ENCODE measurements around the gene BCL7C. TPM values are rescaled to one million over a fixed set of nuclear protein-coding genes. Genes with fewer than 3 reads are reported as not detected.
"Not testable (repeated sequence)": the region's sequence is repeated elsewhere in the genome, so short reads cannot be mapped to it uniquely, and the experiment has no call there.

BCL7C gene
- polyA plus RNA-seq, 3 donors = 35.8 to 40.7 (median 39.3) TPM

DNA sequence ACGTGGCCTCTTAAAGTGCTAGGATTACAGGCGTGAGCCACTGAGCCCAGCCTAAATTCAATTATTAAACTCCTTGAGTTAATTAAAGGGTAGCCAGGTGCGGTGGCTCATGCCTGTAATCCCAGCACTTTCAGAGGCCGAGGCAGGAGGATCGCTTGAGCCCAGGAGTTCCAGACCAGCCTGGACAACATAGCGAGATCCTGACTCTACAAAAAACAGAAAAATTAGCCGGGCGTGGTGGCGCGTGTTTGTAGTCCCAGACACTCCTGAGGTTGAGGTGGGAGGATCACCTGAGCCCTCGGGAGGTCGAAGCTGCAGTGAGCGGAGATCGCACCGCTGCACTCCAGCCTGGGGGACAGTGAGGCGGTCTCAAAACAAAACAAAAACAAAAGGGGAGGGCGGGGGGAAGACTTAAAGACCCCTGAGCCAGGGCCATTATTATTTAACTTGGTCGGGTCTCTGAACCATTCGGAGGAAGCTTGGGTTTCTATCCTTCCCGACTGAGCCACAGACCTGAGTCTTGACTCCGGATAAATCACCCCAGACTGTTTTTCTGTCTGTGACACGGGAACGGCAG, 19.5 kb downstream of the BCL7C start:
- DNase-seq (ENCODE audit: low read depth in 3 of 3, low spot score in 2 of 3) = no peak

DNA sequence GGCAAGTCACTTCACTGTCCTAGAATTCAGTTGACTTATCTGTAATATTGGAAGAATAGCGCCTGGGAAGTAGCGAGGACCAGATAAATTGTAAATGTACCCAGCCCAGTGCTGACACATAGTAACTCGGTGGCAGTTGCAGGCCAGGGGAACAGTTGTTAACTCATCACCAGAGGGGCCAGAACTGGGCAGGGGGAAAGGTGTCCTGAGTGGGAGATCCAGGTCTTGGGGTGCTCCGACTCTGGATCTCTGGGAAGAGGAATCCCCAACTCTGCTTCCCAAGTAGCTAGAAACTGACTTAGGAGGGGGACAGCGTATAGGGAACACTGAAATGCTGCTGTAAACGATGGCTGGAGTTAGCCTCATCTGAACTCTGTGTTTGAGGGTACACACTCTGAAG, 23.0 kb downstream of the BCL7C start:
- no peak for DNase-seq (ENCODE audit: low read depth in 3 of 3, low spot score in 2 of 3)

DNA sequence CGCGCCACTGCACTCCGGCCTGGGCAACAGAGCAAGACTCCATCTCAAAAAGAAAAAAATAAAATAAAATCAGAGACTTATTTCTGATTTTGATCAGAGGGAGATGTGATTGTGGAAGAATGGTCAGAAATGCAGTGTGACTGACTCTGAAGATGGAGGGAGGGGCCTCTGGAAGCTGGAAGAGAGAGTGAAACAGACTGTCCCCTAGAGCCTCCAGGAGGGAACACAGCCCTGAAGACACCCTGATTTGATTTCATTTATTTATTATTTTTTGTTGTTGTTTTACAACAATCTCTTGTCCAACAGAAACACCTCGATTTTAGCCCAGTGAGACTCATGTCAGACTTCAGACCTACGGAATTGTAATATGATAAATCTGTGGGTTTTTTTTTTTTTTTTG, 26.1 kb downstream of the BCL7C start:
- DNase-seq (ENCODE audit: low read depth in 3 of 3, low spot score in 2 of 3) = no peak

DNA sequence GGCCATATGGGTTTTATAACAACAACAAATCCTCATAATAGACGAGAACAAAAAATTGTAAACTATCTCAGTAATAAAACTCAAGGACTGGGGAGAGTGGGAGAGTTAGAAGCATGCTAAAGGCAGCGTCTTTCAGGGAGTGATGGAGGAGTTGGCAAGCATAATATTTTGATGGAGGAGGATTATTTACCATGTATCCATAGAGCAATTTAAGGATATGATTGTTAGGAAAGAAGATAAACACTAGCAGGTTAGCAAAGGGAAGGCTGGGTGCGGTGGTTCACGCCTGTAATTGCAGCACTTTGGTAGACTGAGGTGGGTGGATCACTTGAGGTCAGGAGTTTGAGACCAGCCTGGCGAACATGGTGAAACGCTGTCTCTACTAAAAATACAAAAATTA, 27.8 kb downstream of the BCL7C start:
- DNase-seq (ENCODE audit: low read depth in 3 of 3, low spot score in 2 of 3) = no peak

DNA sequence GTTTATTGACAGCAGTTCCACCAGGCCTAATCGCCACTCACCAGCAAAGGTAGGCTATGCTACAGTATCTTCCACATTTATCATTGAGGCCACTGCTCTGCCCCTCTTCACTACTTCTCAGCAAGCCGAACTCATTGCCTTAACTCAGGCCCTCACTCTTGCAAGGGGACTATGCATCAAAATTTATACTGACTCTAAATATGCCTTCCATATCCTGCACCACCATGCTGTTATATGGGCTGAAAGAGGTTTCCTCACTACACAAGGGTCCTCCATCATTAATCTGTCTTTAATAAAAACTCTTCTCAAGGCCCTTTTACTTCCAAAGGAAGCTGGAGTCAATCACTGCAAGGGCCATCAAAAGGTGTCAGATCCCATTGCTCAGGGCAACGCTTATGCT, 30.7 kb downstream of the BCL7C start:
- DNase-seq (ENCODE audit: low read depth in 3 of 3, low spot score in 2 of 3) = not testable (repeated sequence)

DNA sequence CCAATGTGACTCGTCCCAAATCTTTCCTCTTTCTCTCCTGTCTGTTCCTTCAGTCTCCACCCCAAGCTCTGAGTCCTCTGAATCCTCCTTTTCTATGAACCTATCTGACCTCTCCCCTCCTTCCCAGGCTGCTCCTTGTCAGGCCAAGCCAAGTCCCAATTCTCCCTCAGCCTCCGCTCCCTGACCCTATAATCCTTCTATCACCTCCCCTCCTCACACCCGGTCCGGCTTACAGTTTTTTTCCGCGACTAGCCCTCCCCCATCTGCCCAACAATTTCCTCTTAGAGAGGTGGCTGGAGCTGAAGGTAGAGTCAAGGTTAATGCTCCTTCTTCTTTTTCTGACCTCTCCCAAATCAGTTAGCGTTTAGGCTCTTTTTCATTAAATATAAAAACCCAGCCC, 33.1 kb downstream of the BCL7C start:
- DNase-seq (ENCODE audit: low read depth in 3 of 3, low spot score in 2 of 3) = not testable (repeated sequence)

DNA sequence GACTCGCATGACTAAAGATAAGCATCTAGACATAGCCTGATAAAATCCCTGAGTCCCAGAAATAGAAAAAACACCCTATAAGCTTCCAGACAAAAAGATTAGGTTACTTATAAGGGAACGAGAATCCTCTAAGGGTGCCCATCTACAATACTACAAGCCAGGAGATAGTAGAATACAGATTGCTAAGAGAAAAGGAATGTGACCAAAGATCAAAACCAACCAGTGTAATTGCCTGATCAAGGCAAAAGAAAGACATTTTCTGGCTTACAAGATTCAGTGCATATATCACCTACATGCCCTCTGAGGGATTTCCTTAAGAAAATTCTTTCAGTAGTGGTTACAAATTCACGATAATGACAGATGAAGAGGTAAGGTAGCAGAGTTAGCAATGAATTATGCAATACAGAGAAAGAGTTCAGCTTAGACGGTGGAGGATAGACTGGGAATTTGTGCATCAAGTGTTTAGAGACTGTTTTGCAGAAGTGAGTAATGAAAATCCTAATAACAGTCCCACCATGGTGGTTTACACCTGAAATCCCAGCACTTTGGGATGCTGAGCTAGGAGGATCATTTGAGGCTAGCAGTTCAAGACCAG, 35.0 kb downstream of the BCL7C start:
- no peak for DNase-seq (ENCODE audit: low read depth in 3 of 3, low spot score in 2 of 3)

DNA sequence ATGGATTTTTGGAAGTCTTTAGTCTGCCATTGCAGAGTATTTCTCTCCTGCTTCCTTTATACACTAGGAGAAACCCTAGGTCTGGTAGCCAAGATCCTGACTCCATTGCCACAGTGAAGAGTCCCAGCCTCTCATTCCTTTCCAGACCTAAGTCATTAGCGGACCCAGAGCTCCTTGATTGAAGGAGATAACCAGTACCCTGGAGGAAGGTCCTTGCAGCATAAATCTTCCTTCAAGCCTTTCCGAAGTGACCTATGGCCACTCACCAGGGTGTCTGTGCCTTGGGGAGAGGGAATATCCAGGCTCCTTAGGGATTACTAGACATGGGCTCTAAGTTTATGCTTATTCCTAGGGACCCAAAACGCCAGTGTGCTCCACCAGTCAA, 35.8 kb downstream of the BCL7C start:
- DNase-seq (ENCODE audit: low read depth in 3 of 3, low spot score in 2 of 3) = no peak

DNA sequence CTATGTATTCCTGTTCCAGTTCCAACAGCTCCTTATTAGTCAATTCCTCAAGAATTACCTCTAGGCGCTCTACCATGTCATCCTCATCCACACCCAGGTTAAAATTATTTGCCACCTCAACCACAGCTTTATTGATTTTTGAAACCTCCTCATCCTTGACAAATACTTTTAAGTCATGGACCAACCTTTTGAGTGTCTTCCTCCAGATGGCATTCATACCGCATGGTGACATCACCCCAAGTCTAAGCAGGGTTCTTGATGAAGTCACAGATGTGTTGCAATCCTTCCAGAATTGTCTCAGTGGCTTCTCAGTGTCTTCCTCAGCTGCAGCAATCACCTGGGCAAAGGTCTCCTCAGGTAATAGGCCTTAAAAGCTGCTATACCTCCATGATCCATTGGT, 40.1 kb downstream of the BCL7C start:
- DNase-seq (ENCODE audit: low read depth in 3 of 3, low spot score in 2 of 3) = no peak

DNA sequence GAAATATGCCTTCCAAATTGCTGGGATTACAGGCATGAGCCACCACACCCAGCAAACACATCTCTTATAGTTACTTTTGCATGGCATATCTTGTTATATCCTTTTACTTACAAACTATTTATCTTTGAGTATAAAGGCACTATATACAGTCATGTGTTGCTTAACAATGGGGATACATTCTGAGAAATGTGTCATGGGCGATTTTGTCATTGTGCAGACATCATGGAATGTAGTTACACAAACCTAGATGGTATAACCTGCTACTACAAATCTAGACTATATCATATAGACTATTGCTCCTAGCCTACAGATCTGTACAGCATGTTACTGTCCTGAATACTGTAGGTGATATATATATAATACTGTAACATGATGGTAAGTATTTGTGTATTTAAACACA, 43.6 kb downstream of the BCL7C start:
- DNase-seq (ENCODE audit: low read depth in 3 of 3, low spot score in 2 of 3) = no peak

DNA sequence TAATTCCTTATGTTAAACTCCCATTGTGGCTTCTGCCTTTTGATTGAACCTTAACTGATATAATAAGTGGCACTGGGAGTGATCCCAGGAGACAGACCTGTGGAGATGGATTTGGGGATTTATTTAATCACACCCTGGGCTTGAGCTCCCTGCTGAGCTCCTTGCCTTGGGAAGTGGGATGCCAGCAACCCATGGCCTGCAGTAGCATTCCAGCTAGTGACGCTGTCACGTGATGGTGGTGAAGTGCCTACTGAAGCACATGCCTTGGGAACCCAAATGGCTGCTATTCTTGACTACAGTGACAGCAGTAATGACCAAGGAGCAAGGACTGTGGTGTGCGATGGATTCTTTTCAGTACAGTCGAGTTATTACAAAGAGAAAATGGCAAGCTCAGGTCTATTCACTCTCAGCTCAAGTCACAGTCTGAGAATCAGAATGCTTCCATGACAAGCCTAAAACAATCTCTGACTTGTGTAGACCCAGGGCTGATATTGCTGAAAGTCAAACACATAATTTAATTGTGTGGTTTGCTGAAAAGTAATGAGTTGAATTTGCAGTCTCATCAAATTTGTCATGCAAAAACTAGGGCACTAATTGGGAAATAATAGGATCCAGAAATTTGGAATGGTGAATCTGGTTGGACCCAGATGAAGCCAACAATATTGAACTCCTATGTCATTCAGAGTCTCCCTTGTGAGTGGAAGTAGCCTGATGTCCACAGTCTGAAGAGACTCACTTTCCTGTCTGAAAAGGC, 47.1 kb downstream of the BCL7C start:
- DNase-seq (ENCODE audit: low read depth in 3 of 3, low spot score in 2 of 3) = no peak

DNA sequence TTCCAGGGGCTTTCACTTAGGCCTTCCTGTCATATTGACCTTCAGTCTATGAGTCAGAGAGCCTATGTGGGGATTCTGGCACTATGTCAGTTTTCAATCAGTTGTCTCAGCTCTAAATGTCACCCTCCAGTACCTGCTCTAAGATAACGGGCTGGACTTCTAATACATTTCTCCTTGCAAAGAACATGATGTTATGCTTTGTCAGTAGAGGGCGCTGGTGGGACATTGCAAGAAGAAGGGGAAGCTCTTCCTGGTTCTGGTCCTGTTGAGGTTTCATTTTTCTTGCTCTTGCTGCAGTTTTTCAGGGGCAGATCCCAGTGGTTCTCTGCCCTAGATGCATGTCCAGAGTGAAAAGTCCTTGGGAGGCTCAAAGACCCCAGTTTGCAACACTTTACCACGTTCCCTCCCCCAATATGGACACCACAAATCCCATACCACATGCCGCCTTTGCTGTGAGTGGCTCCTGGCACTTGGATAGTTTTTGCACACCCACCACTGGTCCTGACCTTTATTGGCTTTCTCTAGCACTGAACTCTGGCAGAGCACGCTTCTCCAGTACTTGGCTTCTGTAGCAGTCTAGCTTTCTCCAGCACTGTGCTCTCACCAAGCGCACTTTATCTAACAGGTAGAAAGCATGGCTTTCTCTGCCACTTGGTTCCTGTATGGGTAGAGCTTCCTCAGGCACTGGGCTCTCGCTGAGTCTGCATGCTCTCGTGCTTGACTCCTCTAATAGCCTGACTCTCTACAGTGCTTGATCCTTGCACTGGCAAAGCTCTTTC, 49.0 kb downstream of the BCL7C start:
- DNase-seq (ENCODE audit: low read depth in 3 of 3, low spot score in 2 of 3) = peak; percentile 54 to 65 (median 64)

DNA sequence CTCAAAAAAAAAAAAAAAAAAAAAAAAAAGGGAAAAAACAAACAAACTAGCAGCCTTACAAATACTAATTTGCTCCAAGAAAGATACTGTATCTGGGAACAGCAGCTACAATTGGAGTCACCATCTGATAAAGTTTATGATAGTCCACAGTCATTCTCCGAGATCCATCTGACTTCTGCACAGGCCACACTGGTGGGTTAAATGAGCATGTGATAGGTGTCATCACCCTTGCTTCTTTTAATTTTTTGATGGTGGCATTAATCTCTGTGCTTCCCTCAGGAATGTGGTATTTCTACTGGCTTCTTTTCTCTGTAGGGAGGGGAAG, 49.6 kb downstream of the BCL7C start:
- no peak for DNase-seq (ENCODE audit: low read depth in 3 of 3, low spot score in 2 of 3)

DNA sequence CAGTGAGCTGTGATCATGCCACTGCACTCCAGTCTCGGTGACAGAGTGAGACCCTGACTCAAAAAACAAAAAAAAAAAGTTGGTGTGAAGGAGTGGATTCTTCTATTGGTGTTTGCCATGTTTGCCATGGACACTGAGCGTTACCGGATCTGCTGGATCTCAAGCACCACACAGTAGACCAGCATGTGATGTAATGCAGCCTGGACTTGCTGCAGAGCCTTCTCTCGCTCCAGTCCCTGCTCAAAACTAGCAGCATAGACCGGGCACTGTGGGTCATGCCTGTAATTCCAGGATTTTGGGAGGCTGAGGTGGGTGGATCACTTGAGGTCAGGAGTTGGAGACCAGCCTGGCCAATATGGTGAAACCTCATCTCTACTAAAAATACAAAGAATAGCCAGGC, 50.4 kb downstream of the BCL7C start:
- no peak for DNase-seq (ENCODE audit: low read depth in 3 of 3, low spot score in 2 of 3)

DNA sequence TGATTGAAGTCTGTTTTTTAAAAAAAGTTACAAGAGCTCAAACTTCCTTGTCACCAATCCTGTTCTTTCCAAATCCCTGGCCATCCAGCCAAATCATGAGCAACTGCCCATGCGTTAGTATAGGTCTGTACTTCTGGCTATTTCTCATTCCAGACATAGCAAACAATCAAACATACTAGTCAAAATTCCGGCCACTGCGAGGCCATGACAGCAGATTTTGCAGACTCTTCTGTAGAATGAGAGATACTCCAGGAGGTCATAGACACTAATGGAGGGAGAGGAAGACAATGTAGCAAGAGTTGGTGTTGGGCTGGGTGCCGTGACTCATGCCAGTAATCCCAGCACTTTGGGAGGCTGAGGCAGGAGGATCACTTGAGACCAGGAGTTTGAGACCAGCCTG, 50.9 kb downstream of the BCL7C start:
- DNase-seq (ENCODE audit: low read depth in 3 of 3, low spot score in 2 of 3) = no peak

DNA sequence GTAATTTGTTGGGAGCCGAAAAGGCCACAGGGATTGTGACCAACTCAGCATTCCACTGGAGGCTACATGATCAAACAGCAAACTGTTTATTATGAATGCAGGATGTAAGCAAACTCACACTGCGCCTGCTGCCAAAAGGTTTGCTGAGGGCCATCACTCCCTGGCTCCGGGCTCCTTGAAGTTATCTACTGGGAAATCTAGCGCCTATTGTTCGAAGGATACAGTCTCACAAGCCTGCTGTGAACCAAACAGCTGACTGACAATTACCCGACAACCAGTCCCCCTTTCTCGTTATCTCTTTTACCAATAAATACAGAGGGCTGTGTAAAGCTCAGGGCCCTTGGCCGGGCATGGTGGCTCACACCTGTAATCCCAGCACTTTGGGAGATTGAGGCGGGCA, 52.5 kb downstream of the BCL7C start:
- no peak for DNase-seq (ENCODE audit: low read depth in 3 of 3, low spot score in 2 of 3)

DNA sequence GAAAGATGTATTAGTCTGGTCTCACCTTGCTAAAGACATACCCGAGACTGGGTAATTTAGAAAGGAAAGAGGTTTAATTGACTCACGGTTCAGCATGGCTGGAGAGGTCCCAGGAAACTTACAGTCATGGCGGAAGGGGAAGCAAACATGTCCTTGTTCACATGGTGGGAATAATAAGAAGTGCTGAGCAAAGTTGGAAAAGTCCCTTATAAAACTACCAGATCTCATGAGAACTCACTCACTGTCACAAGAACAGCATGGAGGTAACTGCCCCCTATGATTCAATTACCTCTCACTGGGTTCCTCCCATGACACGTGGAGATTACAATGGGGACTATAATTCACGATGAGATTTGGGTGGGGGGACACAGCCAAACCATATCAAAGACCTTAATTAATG, 53.3 kb downstream of the BCL7C start:
- DNase-seq (ENCODE audit: low read depth in 3 of 3, low spot score in 2 of 3) = no peak

DNA sequence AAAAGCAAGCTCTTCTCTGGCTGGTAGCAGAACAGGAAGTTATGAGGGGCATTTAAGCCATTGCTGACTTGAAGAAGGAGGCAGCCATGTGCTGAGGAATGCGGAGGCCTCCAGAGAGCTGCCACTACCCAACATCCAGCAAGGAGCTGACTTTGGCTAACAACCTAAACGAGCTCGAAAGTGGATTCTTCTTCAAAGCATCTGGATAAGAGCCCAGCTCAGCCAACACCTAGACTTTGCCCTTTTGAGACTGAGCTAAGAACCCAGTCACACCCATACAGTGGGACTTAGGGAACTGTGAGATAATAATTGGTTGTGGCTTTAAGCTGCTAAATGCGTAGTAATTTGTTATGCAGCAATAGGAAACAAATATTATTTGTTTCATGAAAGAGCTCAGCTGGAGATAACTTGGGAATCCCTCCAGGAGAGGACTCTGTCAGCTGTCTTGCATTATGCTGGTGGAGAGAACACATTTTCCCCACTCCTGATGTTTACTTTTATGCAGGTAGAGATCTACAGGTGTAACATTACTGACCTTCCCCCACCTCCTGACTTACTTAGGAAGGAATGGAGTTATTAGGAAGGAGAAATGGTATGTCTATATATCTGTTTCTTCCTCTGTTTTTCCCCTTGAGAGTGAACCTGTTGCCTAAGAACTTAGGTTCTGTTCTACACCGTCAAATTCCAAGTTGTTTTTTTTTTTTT, 54.2 kb downstream of the BCL7C start:
- no peak for DNase-seq (ENCODE audit: low read depth in 3 of 3, low spot score in 2 of 3)

DNA sequence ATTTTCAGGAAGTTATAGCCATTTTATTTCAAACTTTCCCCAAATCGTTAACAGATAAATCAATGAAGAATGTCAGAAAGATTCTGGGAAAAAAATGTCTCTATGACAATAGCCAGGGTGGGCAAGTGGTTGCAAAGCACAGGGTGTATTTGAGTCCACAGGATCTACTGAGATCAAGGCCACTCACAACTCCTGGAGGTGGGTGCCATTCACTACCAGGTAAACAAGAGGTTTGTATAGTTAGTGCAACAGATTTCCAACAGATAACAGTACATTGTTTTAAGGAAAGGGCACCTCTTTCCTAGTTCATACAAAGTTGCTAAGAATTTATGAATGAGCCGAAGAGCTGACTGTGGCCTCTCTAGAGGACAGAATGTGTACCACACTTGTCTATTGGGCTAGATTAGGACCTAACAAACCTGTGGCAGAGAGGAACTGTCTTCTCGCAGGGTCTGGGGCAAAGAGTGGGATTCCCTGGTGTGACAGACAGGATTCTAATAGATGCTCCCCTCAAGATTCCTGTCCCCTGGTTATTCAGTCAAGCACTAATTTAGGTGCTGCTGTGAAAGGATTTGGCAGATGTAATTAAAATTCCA, 54.9 kb downstream of the BCL7C start:
- no peak for DNase-seq (ENCODE audit: low read depth in 3 of 3, low spot score in 2 of 3)

DNA sequence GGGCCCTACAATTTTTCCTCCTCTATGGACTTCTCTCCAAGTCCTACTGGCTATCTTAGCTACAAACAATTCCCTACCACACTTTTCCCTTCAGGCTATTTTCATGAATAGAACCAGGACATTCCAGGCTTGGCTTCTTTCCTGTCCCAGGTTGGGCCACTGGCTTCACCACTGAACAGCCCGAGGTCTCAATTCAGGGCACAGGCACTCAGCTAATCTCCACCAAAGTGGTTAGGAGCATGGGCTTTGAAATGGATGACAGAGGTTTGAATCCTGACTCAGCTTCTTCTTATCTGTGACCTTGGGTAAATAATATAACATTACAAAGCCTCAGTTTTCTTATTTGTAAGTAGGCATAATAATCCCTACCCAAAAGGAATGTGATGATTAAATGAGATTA, 56.0 kb downstream of the BCL7C start:
- DNase-seq (ENCODE audit: low read depth in 3 of 3, low spot score in 2 of 3) = no peak

All from right renal cortex interstitium (tissue), 3 donors.